H9 (cell line): Measurements from ENCODE around the gene ZNF446. TPM values are rescaled to one million over a fixed set of nuclear protein-coding genes. Genes with fewer than 3 reads are reported as not detected.

Experiments
- DNase-seq: peaks from one replicate; pipeline ENCODE4 v3.0.0-alpha.2; 2017
- H2AFZ ChIP-seq: one replicate; pipeline ENCODE4 v1.6.1; 2013; ENCODE audit warnings: mild to moderate bottlenecking, low read length, control low read depth, moderate library complexity
- H2AK5ac ChIP-seq: 2 replicates; pipeline ENCODE4 v1.6.1; 2013; ENCODE audit warnings: low read length, control low read depth, mixed read lengths; ENCODE audit not compliant: insufficient read length
- H2BK120ac ChIP-seq: one replicate; pipeline ENCODE4 v1.6.1; 2013; ENCODE audit warnings: low read depth, mild to moderate bottlenecking, low read length, control low read depth, inconsistent platforms; ENCODE audit not compliant: poor library complexity, severe bottlenecking
- H2BK12ac ChIP-seq: 2 replicates; pipeline ENCODE4 v1.6.1; 2013; ENCODE audit warnings: low read length, control low read depth, mixed read lengths, low read depth; ENCODE audit not compliant: insufficient read length
- H2BK15ac ChIP-seq: 2 replicates; pipeline ENCODE4 v1.6.1; 2013; ENCODE audit warnings: low read depth, low read length, control low read depth
- H2BK20ac ChIP-seq: one replicate; pipeline ENCODE4 v1.6.1; 2013; ENCODE audit warnings: low read depth, mild to moderate bottlenecking, low read length, control low read depth, inconsistent platforms; ENCODE audit not compliant: poor library complexity, severe bottlenecking
- H2BK5ac ChIP-seq: 2 replicates; pipeline ENCODE4 v1.6.1; 2013; ENCODE audit warnings: low read length, control low read depth, mixed read lengths; ENCODE audit not compliant: insufficient read length
- H3K14ac ChIP-seq: 2 replicates; pipeline ENCODE4 v1.6.1; 2013; ENCODE audit warnings: low read length, control low read depth; ENCODE audit not compliant: insufficient read depth
- H3K18ac ChIP-seq: 2 replicates; pipeline ENCODE4 v1.6.1; 2013; ENCODE audit warnings: low read depth, mild to moderate bottlenecking, mixed read lengths, low read length, control low read depth; ENCODE audit not compliant: insufficient read length
- H3K23ac ChIP-seq: 2 replicates; pipeline ENCODE4 v1.6.1; 2013; ENCODE audit warnings: low read length, control low read depth, mixed read lengths, low read depth; ENCODE audit not compliant: insufficient read length
- H3K23me2 ChIP-seq: 2 replicates; pipeline ENCODE4 v1.6.1; 2013; ENCODE audit warnings: low read depth, mild to moderate bottlenecking, mixed read lengths, low read length, control low read depth; ENCODE audit not compliant: insufficient read length, poor library complexity, severe bottlenecking
- H3K27ac ChIP-seq: 2 replicates; pipeline ENCODE4 v1.5.1; 2013; ENCODE audit warnings: low read length, control low read depth, mixed read lengths, low read depth; ENCODE audit not compliant: insufficient read length
- H3K27me3 ChIP-seq: 2 replicates; pipeline ENCODE4 v1.6.1; 2013; ENCODE audit warnings: low read length, control low read depth, inconsistent platforms; ENCODE audit not compliant: insufficient read depth
- H3K4ac ChIP-seq: 2 replicates; pipeline ENCODE4 v1.6.1; 2013; ENCODE audit warnings: low read depth, mild to moderate bottlenecking, control low read depth, inconsistent platforms, low read length, moderate library complexity
- H3K4me1 ChIP-seq: 2 replicates; pipeline ENCODE4 v1.6.1; 2013; ENCODE audit warnings: low read length, control low read depth, inconsistent platforms; ENCODE audit not compliant: insufficient read depth
- H3K4me2 ChIP-seq: 2 replicates; pipeline ENCODE4 v1.6.1; 2013; ENCODE audit warnings: low read length, control low read depth, mixed read lengths; ENCODE audit not compliant: insufficient read length, insufficient read depth
- H3K56ac ChIP-seq: 2 replicates; pipeline ENCODE4 v1.6.1; 2013; ENCODE audit warnings: low read depth, mild to moderate bottlenecking, mixed read lengths, low read length, control low read depth; ENCODE audit not compliant: insufficient read length
- H3K79me1 ChIP-seq: 2 replicates; pipeline ENCODE4 v1.6.1; 2013; ENCODE audit warnings: low read depth, mild to moderate bottlenecking, moderate library complexity, low read length, control low read depth, inconsistent platforms; ENCODE audit not compliant: insufficient read depth, poor library complexity, severe bottlenecking
- H3K79me2 ChIP-seq: 2 replicates; pipeline ENCODE4 v1.6.1; 2013; ENCODE audit warnings: low read length, control low read depth, inconsistent platforms; ENCODE audit not compliant: insufficient read depth
- H3K9ac ChIP-seq: 2 replicates; pipeline ENCODE4 v1.6.1; 2013; ENCODE audit warnings: low read length, control low read depth, mixed read lengths; ENCODE audit not compliant: insufficient read length; ENCODE audit errors: extremely low read depth
- H3K9me3 ChIP-seq: one replicate; pipeline ENCODE4 v1.6.1; 2013; ENCODE audit warnings: low read depth, low read length, inconsistent platforms; ENCODE audit not compliant: control insufficient read depth
- H3T11ph ChIP-seq: one replicate; pipeline ENCODE4 v1.6.1; 2013; ENCODE audit warnings: mild to moderate bottlenecking, low read length, control low read depth, inconsistent platforms
- H4K20me1 ChIP-seq: one replicate; pipeline ENCODE4 v1.6.1; 2013; ENCODE audit not compliant: control insufficient read depth, insufficient read length, insufficient read depth
- H4K5ac ChIP-seq: 2 replicates; pipeline ENCODE4 v1.6.1; 2013; ENCODE audit warnings: low read depth, mild to moderate bottlenecking, mixed read lengths, low read length, control low read depth; ENCODE audit not compliant: insufficient read length
- H4K8ac ChIP-seq: replicated peaks from 2 replicates; pipeline ENCODE4 v1.6.1; 2013; ENCODE audit warnings: low read length, control low read depth, mixed read lengths, low read depth; ENCODE audit not compliant: insufficient read length
- H4K91ac ChIP-seq: 2 replicates; pipeline ENCODE4 v1.6.1; 2013; ENCODE audit warnings: low read depth, mild to moderate bottlenecking, moderate library complexity, mixed read lengths, low read length, control low read depth; ENCODE audit not compliant: insufficient read length
- H3K27ac Mint-ChIP-seq, 3 experiments: 2 replicates in 2 of 3; 3 replicates in 1 of 3; pipeline ENCODE4 v1.8.0; 2020 to 2021; ENCODE audit warnings: mixed read lengths in 3 of 3, mild to moderate bottlenecking in 1 of 3, moderate library complexity in 1 of 3
- H3K27me3 Mint-ChIP-seq: 2 replicates; pipeline ENCODE4 v1.8.0; 2021; ENCODE audit warnings: low read depth, mild to moderate bottlenecking, moderate library complexity, mixed read lengths
- H3K36me3 Mint-ChIP-seq, 3 experiments: 2 replicates in 2 of 3; 3 replicates in 1 of 3; pipeline ENCODE4 v1.8.0; 2020 to 2021; ENCODE audit warnings: low read depth in 3 of 3, mixed read lengths in 3 of 3; ENCODE audit not compliant: insufficient read depth in 1 of 3
- H3K4me1 Mint-ChIP-seq, 2 experiments: 2 replicates each; pipeline ENCODE4 v1.8.0; 2020; ENCODE audit warnings: mixed read lengths in 2 of 2
- H3K4me3 Mint-ChIP-seq, 2 experiments: 2 replicates in 1 of 2; 3 replicates in 1 of 2; pipeline ENCODE4 v1.8.0; 2020 to 2021; ENCODE audit warnings: mild to moderate bottlenecking in 2 of 2, mixed read lengths in 2 of 2, moderate library complexity in 1 of 2
- H3K9me3 Mint-ChIP-seq, 2 experiments: 2 replicates in 1 of 2; 3 replicates in 1 of 2; pipeline ENCODE4 v1.8.0; 2020; ENCODE audit warnings: mild to moderate bottlenecking in 2 of 2, mixed read lengths in 2 of 2, moderate library complexity in 1 of 2
- WGBS: extraction: QIAGEN DNeasy Blood & Tissue Kit; methylation state at CpG from one replicate; pipeline ENCODE4 v1.1.7; 2013; ENCODE audit warnings: missing lambda C conversion rate, low lambda C conversion rate, mixed read lengths; ENCODE audit not compliant: insufficient read length; ENCODE audit errors: extremely low coverage; 5-methylcytosine and 5-hydroxymethylcytosine counted together
- total RNA-seq: library from RNA; stranded (reverse); gene quantifications from 2 replicates; pipeline ENCODE4 v1.2.1, GENCODE V29; 2021
- TF ChIP-seq, protein P1 (sequence below): fragments of 200-600 bp; sonication (generic); conservative IDR thresholded peaks from 3 replicates; pipeline ENCODE4 v1.8.0; 2021; ENCODE audit warnings: antibody characterized with exemption, mild to moderate bottlenecking

ZNF446 gene
- total RNA-seq, 1 experiment from 2014 or later, result 7.6 TPM

DNA sequence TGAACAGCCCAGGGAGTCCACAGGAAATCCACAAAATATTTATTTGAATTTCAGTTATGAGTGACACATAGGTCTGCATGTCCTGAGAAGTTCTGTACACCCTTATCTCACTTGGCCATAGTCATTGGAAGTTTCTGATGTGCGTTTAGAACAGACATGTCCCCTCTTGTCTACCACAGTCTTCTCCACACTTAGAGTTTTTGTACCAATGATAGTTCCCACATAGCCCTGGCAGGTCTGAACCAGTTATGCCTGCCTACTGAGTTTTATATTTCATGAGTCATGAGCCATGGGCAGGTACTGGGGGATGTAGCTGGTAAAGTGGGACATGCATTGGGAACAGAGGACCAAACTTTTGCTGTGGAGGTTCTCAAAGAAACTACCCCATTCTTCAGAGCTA lies 47.5 kb upstream of the ZNF446 start:
- Histone ChIP-seq H3T11ph (no peak overlapping the region), H3K27me3 (no peaks in the 10 kb centered on the region), H3K4me2 (no peak overlapping the region), H3K27ac (no peak overlapping the region), H3K4me1 (no peaks in the 10 kb centered on the region), H3K79me1 (no peaks in the 10 kb centered on the region), H3K4ac (no peak overlapping the region), H2AFZ (no peak overlapping the region), H3K14ac (no peak overlapping the region), H3K23ac (no peak overlapping the region), H4K5ac (no peak overlapping the region), H3K23me2 (no peaks in the 10 kb centered on the region), H2AK5ac (no peak overlapping the region), H4K91ac (no peak overlapping the region), H2BK20ac (no peak overlapping the region), H2BK120ac (no peak overlapping the region), H2BK12ac (no peak overlapping the region), H4K20me1 (no peaks in the 10 kb centered on the region), H3K9ac (no peak overlapping the region), H2BK5ac (no peak overlapping the region), H4K8ac (no peak overlapping the region), H3K56ac (no peak overlapping the region), H3K18ac (no peak overlapping the region), H2BK15ac (no peak overlapping the region), H3K9me3 (peaks cover 69% of the 10 kb centered on the region), H3K79me2 (no peaks in the 10 kb centered on the region)
- TF ChIP-seq, protein P1, sequence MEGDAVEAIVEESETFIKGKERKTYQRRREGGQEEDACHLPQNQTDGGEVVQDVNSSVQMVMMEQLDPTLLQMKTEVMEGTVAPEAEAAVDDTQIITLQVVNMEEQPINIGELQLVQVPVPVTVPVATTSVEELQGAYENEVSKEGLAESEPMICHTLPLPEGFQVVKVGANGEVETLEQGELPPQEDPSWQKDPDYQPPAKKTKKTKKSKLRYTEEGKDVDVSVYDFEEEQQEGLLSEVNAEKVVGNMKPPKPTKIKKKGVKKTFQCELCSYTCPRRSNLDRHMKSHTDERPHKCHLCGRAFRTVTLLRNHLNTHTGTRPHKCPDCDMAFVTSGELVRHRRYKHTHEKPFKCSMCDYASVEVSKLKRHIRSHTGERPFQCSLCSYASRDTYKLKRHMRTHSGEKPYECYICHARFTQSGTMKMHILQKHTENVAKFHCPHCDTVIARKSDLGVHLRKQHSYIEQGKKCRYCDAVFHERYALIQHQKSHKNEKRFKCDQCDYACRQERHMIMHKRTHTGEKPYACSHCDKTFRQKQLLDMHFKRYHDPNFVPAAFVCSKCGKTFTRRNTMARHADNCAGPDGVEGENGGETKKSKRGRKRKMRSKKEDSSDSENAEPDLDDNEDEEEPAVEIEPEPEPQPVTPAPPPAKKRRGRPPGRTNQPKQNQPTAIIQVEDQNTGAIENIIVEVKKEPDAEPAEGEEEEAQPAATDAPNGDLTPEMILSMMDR, result no peak
- DNase-seq, result no peak
- Mint-ChIP-seq H3K4me3 (no peak overlapping the region), H3K4me1 (no peaks in the 10 kb centered on the region), H3K27me3 (peaks cover 26% of the 10 kb centered on the region), H3K9me3 (peaks cover 72 to 80% of the 10 kb centered on the region in 2 experiments), H3K36me3 (peaks cover 8 to 36% (median 22%) of the 10 kb centered on the region in 3 experiments; a peak in 6 of 7 replicates), H3K27ac (no peak overlapping the region)
- WGBS, result no CpG with 5 or more reads among the region's 1 CpG
